Measurements from ENCODE around the gene ALDOB.

The ALDOB gene

DNA sequence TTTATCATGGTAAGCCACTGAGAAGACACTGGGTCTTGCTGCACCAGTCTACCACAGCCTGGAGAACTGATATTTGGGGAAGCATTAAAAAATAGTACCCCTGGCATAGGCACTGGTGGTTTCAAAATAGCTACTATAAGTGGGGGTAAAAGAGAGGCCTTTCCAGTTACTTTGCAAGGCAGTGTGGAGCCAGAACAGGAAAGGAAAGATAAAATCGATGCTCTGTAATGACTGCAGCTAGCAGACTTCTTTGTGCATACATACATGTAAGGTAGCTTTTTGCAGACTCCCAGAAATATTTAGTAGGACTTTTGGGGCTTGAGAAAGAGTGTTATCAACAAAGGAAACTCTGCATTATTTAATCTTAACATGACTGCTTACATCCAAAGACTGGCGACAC, 31.3 kb upstream of the ALDOB start:
- no CpG with 5 or more reads among the region's 2 CpGs for WGBS, 2 donors (ENCODE audit: extremely low coverage in 2 of 2, insufficient read length in 2 of 2, insufficient replicate concordance in 1 of 2)

DNA sequence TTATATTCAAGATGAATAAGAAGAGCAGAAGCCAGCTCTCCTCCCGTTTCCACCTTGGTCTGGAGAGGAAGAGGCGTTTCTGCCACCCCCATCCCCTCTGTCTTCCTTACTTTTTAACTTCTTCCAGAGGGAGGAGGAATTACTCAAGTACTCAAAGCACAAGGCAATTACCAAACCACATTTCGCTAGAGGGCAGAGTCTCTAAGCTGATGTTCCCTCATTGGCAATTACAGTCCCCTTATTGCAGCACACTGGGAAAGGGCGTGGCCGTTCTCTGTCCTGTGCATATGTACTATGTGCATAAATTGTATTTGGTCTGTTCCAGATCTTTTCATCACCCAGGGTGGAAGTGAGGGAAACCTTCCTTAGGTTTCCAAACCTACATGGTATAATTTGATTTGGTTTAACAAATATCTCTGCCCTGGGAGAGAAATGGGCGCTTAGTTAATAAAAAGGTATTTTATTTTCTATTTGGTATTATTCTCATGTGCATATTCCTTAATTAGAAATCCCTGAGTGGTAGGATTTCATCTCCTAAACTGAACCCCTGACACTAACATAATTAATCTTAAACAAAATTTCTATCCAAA, 29.8 kb upstream of the ALDOB start:
- H3K9me3 ChIP-seq (replicated peaks in 1 of 2; ENCODE audit: control insufficient read depth in 2 of 2, insufficient read depth in 1 of 2, low read depth in 1 of 2, low read length in 2 of 2): no peaks in the 10 kb centered on the region
- no peak overlapping the region for H2BK120ac ChIP-seq (ENCODE audit: low read depth, low read length)
- no peak overlapping the region for H3K14ac ChIP-seq (ENCODE audit: low read length)
- no peak overlapping the region for H3K18ac ChIP-seq (ENCODE audit: low read length)
- H3K4ac ChIP-seq (ENCODE audit: low read length): no peak overlapping the region
- peak; percentile 14 for DNase-seq (ENCODE audit: low spot score)
- H3K4me2 ChIP-seq (ENCODE audit: insufficient read depth, low read length, poor library complexity, severe bottlenecking): no peak overlapping the region
- WGBS, 2 donors (ENCODE audit: extremely low coverage in 2 of 2, insufficient read length in 2 of 2, insufficient replicate concordance in 1 of 2): no CpG with 5 or more reads among the region's 6 CpGs
- H2BK15ac ChIP-seq (ENCODE audit: low read length): no peak overlapping the region
- no peaks in the 10 kb centered on the region for H3K79me1 ChIP-seq (ENCODE audit: low read depth, low read length)
- H4K8ac ChIP-seq (ENCODE audit: low read depth, low read length): no peak overlapping the region
- no peak overlapping the region for H3K27ac ChIP-seq (replicated peaks; ENCODE audit: low read length)
- peaks cover 0 to 6% of the 10 kb centered on the region in 2 donors for H3K4me1 ChIP-seq (ENCODE audit: control insufficient read depth in 2 of 2, insufficient read depth in 1 of 2, low read depth in 1 of 2, low read length in 2 of 2)
- no peaks in the 10 kb centered on the region for H3K27me3 ChIP-seq (ENCODE audit: control insufficient read depth in 3 of 3, insufficient read depth in 3 of 3, low read depth in 1 of 3, low read length in 3 of 3)
- no peak overlapping the region for H2BK12ac ChIP-seq (ENCODE audit: low read length)
- no peak overlapping the region for H2BK5ac ChIP-seq (ENCODE audit: low read length)
- no peaks in the 10 kb centered on the region for H3K36me3 ChIP-seq (replicated peaks in 1 of 2; ENCODE audit: control insufficient read depth in 2 of 2, insufficient read depth in 2 of 2, low read length in 2 of 2)
- no peak overlapping the region for H4K91ac ChIP-seq (ENCODE audit: low read depth, low read length, poor library complexity)
- no peak overlapping the region for H2AK5ac ChIP-seq (ENCODE audit: low read depth, low read length)
- no peak overlapping the region for H3K23ac ChIP-seq (ENCODE audit: low read depth, low read length, poor library complexity)
- H3K9ac ChIP-seq (ENCODE audit: low read depth, low read length, poor library complexity): no peak overlapping the region
- H2AFZ ChIP-seq (ENCODE audit: low read length): no peak overlapping the region
- no peak overlapping the region for H3K4me3 ChIP-seq (ENCODE audit: low read length in 2 of 2)

More for the DNA sequence above, 31.3 kb upstream of the ALDOB start:
- Histone ChIP-seq H3K14ac (ENCODE audit: low read length) (no peak overlapping the region), H4K8ac (ENCODE audit: low read depth, low read length) (no peak overlapping the region), H2BK15ac (ENCODE audit: low read length) (no peak overlapping the region), H2BK12ac (ENCODE audit: low read length) (no peak overlapping the region), H3K4me2 (ENCODE audit: insufficient read depth, low read length, poor library complexity, severe bottlenecking) (no peak overlapping the region), H3K79me1 (ENCODE audit: low read depth, low read length) (no peaks in the 10 kb centered on the region), H2AK5ac (ENCODE audit: low read depth, low read length) (no peak overlapping the region), H3K9ac (ENCODE audit: low read depth, low read length, poor library complexity) (no peak overlapping the region), H3K9me3 (replicated peaks in 1 of 2; ENCODE audit: control insufficient read depth in 2 of 2, insufficient read depth in 1 of 2, low read depth in 1 of 2, low read length in 2 of 2) (no peaks in the 10 kb centered on the region), H2AFZ (ENCODE audit: low read length) (no peak overlapping the region), H2BK120ac (ENCODE audit: low read depth, low read length) (no peak overlapping the region), H3K27me3 (ENCODE audit: control insufficient read depth in 3 of 3, insufficient read depth in 3 of 3, low read depth in 1 of 3, low read length in 3 of 3) (no peaks in the 10 kb centered on the region), H3K4me1 (ENCODE audit: control insufficient read depth in 2 of 2, insufficient read depth in 1 of 2, low read depth in 1 of 2, low read length in 2 of 2) (peaks cover 0 to 6% of the 10 kb centered on the region in 2 donors), H2BK5ac (ENCODE audit: low read length) (no peak overlapping the region), H3K27ac (replicated peaks; ENCODE audit: low read length) (no peak overlapping the region), H3K4ac (ENCODE audit: low read length) (no peak overlapping the region), H4K91ac (ENCODE audit: low read depth, low read length, poor library complexity) (no peak overlapping the region), H3K18ac (ENCODE audit: low read length) (no peak overlapping the region), H3K36me3 (replicated peaks in 1 of 2; ENCODE audit: control insufficient read depth in 2 of 2, insufficient read depth in 2 of 2, low read length in 2 of 2) (no peaks in the 10 kb centered on the region), H3K4me3 (ENCODE audit: low read length in 2 of 2) (no peak overlapping the region), H3K23ac (ENCODE audit: low read depth, low read length, poor library complexity) (no peak overlapping the region)
- no peak for DNase-seq (ENCODE audit: low spot score)

DNA sequence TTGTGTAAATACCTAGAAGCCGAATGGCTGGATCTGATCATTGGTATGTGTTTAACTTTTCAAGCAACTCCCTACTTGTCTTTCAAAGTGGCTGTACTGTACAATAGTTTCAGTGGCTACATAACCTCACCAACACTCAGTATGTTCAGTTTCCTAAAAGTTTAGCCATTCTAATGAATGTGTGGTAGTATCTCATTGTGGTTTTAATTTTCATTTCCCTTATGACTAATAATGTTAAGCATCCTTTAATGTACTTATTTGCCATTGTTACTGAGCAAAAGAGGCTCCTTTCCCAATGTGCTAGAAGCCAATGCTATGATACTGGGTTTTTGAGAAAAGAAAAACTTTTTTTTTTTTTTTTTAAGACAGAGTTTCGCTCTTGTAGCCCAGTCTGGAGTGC, 27.8 kb upstream of the ALDOB start:
- no peak overlapping the region for H3K4ac ChIP-seq (ENCODE audit: low read length)
- no peak overlapping the region for H3K4me3 ChIP-seq (ENCODE audit: low read length in 2 of 2)
- H3K18ac ChIP-seq (ENCODE audit: low read length): no peak overlapping the region
- no peak overlapping the region for H4K91ac ChIP-seq (ENCODE audit: low read depth, low read length, poor library complexity)
- no peak overlapping the region for H2BK120ac ChIP-seq (ENCODE audit: low read depth, low read length)
- WGBS, 2 donors (ENCODE audit: extremely low coverage in 2 of 2, insufficient read length in 2 of 2, insufficient replicate concordance in 1 of 2): no CpG with 5 or more reads among the region's 2 CpGs
- no peak overlapping the region for H2BK15ac ChIP-seq (ENCODE audit: low read length)
- no peak overlapping the region for H3K27ac ChIP-seq (replicated peaks; ENCODE audit: low read length)
- no peak for DNase-seq (ENCODE audit: low spot score)
- H3K36me3 ChIP-seq (replicated peaks in 1 of 2; ENCODE audit: control insufficient read depth in 2 of 2, insufficient read depth in 2 of 2, low read length in 2 of 2): no peaks in the 10 kb centered on the region
- no peaks in the 10 kb centered on the region for H3K9me3 ChIP-seq (replicated peaks in 1 of 2; ENCODE audit: control insufficient read depth in 2 of 2, insufficient read depth in 1 of 2, low read depth in 1 of 2, low read length in 2 of 2)
- no peak overlapping the region for H2BK12ac ChIP-seq (ENCODE audit: low read length)
- H3K23ac ChIP-seq (ENCODE audit: low read depth, low read length, poor library complexity): no peak overlapping the region
- no peaks in the 10 kb centered on the region for H3K79me1 ChIP-seq (ENCODE audit: low read depth, low read length)
- H3K4me2 ChIP-seq (ENCODE audit: insufficient read depth, low read length, poor library complexity, severe bottlenecking): no peak overlapping the region
- no peak overlapping the region for H4K8ac ChIP-seq (ENCODE audit: low read depth, low read length)
- H2AK5ac ChIP-seq (ENCODE audit: low read depth, low read length): no peak overlapping the region
- no peak overlapping the region for H3K14ac ChIP-seq (ENCODE audit: low read length)
- H2BK5ac ChIP-seq (ENCODE audit: low read length): no peak overlapping the region
- H3K27me3 ChIP-seq (ENCODE audit: control insufficient read depth in 3 of 3, insufficient read depth in 3 of 3, low read depth in 1 of 3, low read length in 3 of 3): no peaks in the 10 kb centered on the region
- no peak overlapping the region for H2AFZ ChIP-seq (ENCODE audit: low read length)
- no peak overlapping the region for H3K9ac ChIP-seq (ENCODE audit: low read depth, low read length, poor library complexity)
- peaks cover 0 to 6% of the 10 kb centered on the region in 2 donors for H3K4me1 ChIP-seq (ENCODE audit: control insufficient read depth in 2 of 2, insufficient read depth in 1 of 2, low read depth in 1 of 2, low read length in 2 of 2)

DNA sequence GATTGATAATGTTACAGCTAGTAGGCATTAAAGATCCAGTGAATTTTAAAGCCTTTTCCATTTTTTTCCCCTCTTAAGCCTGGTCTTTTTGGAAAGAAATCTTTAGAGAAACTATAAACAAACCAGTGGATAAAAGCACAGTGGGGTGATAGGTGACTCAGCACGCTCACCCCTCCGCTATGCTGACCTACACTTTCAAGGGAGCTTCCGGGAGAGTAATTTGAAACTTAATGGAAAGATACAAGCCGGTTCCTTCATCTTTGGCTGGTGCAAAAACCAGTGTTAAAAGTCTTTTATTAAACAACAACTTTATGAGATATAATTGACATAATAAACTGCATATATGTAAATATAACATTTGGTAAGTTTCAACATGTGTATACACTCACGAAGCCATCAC, 27.0 kb upstream of the ALDOB start:
- no peak overlapping the region for H3K23ac ChIP-seq (ENCODE audit: low read depth, low read length, poor library complexity)
- H3K4ac ChIP-seq (ENCODE audit: low read length): no peak overlapping the region
- no peak overlapping the region for H3K4me2 ChIP-seq (ENCODE audit: insufficient read depth, low read length, poor library complexity, severe bottlenecking)
- no peak overlapping the region for H2BK15ac ChIP-seq (ENCODE audit: low read length)
- H3K9me3 ChIP-seq (replicated peaks in 1 of 2; ENCODE audit: control insufficient read depth in 2 of 2, insufficient read depth in 1 of 2, low read depth in 1 of 2, low read length in 2 of 2): no peaks in the 10 kb centered on the region
- H3K27ac ChIP-seq (replicated peaks; ENCODE audit: low read length): no peak overlapping the region
- no peaks in the 10 kb centered on the region for H3K27me3 ChIP-seq (ENCODE audit: control insufficient read depth in 3 of 3, insufficient read depth in 3 of 3, low read depth in 1 of 3, low read length in 3 of 3)
- no peak overlapping the region for H3K9ac ChIP-seq (ENCODE audit: low read depth, low read length, poor library complexity)
- DNase-seq (ENCODE audit: low spot score): no peak
- no peak overlapping the region for H2BK12ac ChIP-seq (ENCODE audit: low read length)
- H2AFZ ChIP-seq (ENCODE audit: low read length): peak overlapping the region; percentile 67
- H3K36me3 ChIP-seq (replicated peaks in 1 of 2; ENCODE audit: control insufficient read depth in 2 of 2, insufficient read depth in 2 of 2, low read length in 2 of 2): no peaks in the 10 kb centered on the region
- H3K4me1 ChIP-seq (ENCODE audit: control insufficient read depth in 2 of 2, insufficient read depth in 1 of 2, low read depth in 1 of 2, low read length in 2 of 2): peaks cover 0 to 6% of the 10 kb centered on the region in 2 donors
- WGBS, 2 donors (ENCODE audit: extremely low coverage in 2 of 2, insufficient read length in 2 of 2, insufficient replicate concordance in 1 of 2): no CpG with 5 or more reads among the region's 5 CpGs
- no peak overlapping the region for H2BK5ac ChIP-seq (ENCODE audit: low read length)
- no peaks in the 10 kb centered on the region for H3K79me1 ChIP-seq (ENCODE audit: low read depth, low read length)
- no peak overlapping the region for H2AK5ac ChIP-seq (ENCODE audit: low read depth, low read length)
- no peak overlapping the region for H3K18ac ChIP-seq (ENCODE audit: low read length)
- H3K4me3 ChIP-seq (ENCODE audit: low read length in 2 of 2): no peak overlapping the region
- H2BK120ac ChIP-seq (ENCODE audit: low read depth, low read length): no peak overlapping the region
- H4K91ac ChIP-seq (ENCODE audit: low read depth, low read length, poor library complexity): no peak overlapping the region
- H4K8ac ChIP-seq (ENCODE audit: low read depth, low read length): no peak overlapping the region
- H3K14ac ChIP-seq (ENCODE audit: low read length): no peak overlapping the region
